Stimulated activated CD4-positive, alpha-beta T cell treated with anti-CD3 and anti-CD28 coated beads, Interleukin-12 subunit alpha, Interleukin-12 subunit beta, amount 100 ng/mL, for 4 hours (primary cell): ENCODE data around the gene CDH22.

ENCODE experiments used
- DNase-seq: peaks from one replicate; pipeline ENCODE4 v3.0.0-alpha.2; 2020

The CDH22 gene

GRCh38 chr20:46160661-46161060, 147.6 kb downstream of the CDH22 start:
- DNase-seq = no peak

- DNase-seq = no peak
Measured at GRCh38 chr20:46159101-46159897, 149.0 kb downstream of the CDH22 start.

DNA sequence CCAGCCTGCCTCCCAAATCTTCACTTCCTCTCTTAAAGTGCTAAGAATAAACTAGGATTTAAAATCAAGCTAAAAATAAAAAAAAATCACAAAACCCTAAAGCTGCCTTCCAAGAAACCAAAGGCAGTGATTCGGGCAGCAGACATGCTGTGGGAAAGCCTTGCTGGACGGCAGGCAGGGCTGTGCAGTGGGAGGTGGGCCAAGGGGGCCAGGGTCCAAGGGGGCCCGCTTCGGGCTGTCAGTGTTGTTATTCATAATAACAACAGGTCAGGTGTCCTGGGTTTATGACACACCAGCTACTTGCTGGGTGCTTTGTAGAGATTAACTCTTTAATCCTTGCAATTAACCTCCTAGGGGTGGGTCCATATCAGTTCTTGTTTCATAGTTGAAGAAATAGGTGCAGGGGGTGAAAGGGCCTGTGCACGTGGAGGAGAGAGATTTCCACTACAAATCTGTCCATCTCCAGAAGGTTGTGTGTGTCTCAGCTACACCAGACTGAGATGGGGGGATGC, 149.8 kb downstream of the CDH22 start:
- DNase-seq = no peak

DNA sequence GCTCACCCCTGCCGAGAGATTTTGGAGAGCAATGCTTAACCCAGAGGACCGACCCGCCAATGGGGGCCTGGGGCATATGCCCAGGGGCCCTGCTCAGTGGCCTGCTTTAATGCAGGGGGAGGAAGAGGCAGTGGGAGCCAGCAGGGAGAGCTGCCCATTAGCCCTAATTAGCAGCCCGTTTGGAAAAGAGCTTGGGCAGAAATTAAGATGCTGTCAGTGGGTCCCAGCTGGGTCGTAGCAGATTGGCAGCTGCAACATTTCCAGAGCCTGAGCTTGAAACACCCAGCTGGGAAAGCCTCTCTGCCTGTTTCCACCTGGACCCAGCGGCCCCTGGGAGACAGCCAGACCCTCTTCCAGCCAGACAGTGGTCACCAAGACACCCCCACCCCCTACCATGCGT, 150.7 kb downstream of the CDH22 start:
- no peak for DNase-seq

- no peak for DNase-seq
Measured at GRCh38 chr20:46157076-46157592, 151.2 kb downstream of the CDH22 start.

DNA sequence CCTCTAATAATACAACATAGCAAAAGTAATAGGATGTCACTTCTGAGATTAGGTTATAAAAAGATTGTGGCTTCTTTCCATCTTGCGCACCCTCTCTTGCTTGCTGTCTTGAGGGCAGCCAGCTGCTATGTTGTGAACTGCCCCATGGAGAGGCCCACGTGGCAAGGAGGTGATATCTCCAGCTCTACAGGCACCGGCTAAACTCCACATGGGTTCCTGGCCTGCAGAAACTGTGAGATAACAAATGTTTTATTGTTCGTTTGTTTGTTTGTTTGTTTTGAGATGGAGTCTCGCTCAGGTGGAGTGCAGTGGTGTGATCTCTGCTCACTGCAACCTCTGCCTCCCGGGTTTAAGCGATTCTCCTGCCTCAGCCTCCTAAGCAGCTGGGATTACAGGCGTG, 152.2 kb downstream of the CDH22 start:
- DNase-seq = no peak

DNA sequence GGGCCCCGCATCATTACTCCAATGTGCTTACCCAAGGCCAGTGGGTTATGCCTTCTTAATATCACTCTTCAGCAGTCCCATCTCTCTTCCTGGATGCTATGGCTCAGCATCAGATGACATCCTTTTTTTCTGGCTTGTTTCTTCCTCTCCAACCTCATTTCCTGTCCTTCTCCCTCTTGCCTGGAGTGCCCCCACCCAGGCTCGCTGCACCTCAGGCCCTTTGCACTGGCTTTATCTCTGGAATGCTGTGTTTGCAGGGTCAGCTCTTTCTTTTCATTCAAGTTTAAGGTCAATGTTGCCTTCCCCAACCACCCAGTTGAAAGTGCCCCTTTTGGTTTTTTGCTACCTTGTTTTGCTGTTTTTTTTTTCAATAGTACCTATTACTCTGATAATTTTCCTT, 153.5 kb downstream of the CDH22 start:
- DNase-seq = no peak

- DNase-seq = no peak
Measured at GRCh38 chr20:46154305-46154704, 154.0 kb downstream of the CDH22 start.

GRCh38 chr20:46152824-46153586, 155.3 kb downstream of the CDH22 start:
- no peak for DNase-seq

DNA sequence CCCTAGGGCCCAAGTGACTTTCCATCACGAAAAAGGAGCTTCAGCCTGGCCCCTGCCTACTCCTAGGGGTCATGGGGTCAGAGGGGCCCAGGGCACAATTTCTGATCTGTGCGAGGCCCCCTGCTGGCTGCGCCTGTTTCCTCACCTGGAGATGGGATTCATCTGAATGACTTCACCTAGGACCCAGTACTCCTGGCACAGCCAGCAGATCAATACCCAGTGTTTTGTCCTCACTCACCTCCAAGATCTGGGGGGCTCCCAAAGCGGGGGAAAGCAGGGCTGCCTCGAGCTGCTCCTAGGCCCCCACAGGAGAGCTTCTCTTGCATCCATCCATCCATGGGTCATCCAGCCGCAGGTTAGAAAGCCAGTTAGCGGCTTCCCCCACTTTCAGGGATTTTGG, 156.4 kb downstream of the CDH22 start:
- DNase-seq = no peak

DNA sequence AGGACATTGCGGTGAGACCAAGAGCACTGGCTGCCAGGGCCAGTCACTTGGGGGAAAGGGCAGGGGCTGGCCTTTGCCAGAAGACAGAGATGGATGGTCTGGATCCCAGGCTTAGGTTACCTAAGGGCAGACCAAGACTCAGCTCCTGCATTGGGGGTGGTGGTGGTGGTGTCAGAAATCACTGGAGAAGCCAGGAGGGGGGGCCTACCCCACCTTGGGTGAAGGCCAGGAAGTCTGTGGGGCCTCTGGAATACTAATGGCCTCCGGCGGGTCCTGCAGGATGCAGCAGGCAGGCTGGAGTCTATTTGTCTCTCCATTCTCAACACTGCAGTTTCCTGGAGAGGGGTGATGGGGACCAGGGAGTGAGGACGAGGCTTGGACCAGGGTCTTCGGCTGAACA, 157.4 kb downstream of the CDH22 start:
- no peak for DNase-seq

DNA sequence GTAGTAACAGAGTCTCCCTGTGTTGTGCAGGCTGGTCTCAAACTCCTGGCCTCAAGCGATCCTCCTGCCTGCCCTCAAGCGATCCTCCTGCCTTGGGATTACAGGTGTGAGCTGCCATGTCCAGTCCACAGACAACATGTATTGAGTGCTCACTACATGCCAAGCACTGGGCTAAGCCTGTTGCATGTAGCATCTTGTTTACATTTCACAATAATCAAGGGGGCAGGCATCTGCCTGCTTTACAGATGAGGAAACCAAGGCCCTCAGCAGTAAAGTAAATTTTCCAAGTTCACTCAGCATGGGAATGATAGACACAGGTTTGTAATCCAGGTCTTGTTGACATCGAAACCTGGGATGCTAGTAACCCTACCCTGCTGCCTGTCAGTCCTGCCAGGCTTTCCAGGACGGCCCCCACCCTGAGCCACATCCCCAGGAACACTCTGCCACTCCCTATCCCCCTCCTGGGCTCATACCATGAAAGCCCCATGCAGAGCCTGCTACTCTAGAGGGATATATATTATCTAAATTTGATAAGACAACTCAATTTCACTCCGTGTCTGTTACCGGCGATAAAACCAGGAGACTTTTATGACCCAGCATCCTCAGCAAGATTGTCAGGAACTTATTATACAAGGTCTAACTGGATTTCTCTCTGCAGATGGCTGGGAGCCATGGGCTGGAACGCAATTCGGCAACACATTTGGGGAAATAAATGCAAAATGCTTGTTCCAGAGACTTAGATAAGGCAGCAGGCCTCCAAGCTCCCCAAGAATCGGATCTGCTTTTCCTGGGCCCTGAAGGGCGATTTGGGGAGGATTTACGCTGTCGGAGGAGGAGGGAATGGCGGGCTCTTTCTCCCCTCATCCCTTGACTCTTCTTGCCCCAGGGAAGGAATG, 159.7 kb downstream of the CDH22 start:
- no peak for DNase-seq

DNA sequence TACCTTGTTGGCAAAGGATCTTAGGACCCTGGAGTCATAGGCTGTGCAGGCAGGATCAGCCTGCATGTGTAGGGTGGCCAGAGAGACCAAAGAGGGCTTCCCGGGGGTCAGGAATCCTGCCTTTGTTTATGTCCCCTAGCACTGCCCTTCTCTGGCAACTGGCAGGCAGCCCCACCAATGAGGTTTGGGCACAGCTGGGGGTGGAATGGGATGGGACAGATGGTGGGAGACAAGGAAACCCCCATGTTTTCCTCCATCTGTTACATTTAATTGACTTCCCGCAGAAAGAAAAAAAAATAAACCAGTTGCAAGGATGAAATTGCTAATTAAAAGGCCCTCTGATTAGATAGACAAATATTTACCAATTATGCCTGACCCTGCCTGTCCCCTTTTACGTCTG, 162.6 kb downstream of the CDH22 start:
- DNase-seq = no peak

DNA sequence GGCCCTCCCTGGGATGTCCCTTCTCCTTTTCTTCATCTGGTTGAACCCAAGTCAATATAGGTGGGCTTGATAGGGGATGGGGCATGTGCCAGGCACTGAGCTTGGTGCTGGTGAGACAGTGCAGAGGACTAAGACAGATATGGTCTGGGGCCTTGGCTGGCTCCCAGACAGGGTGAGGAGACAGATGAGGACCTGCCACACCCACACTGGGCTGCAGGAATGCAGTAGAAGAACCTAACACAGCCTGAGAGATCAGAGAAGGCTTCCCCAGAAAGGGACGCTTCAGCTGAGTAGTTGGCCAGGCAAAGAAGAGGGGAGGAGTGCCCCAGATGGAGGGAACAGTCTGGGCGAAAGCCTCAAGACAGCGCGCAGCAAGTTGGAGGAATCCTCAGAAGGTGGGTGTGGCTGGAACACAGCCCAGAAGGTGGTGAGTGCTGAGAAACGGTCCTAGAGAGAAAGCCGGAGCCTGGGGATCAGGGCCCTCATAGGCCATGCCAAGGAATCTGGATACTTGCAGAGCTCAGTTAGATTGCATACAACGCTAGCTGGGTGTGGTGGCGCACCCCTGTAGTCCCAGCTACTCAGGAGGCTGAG, 163.8 kb downstream of the CDH22 start:
- no peak for DNase-seq

- DNase-seq = no peak
Measured at GRCh38 chr20:46142124-46142523, 166.2 kb downstream of the CDH22 start.

- DNase-seq = no peak
Measured at GRCh38 chr20:46139908-46140482, 168.3 kb downstream of the CDH22 start.

GRCh38 chr20:46139266-46139889, 168.9 kb downstream of the CDH22 start:
- DNase-seq = no peak

GRCh38 chr20:46137816-46138215, 170.5 kb downstream of the CDH22 start:
- no peak for DNase-seq

- DNase-seq = no peak
Measured at GRCh38 chr20:46135856-46136633, 172.3 kb downstream of the CDH22 start.

DNA sequence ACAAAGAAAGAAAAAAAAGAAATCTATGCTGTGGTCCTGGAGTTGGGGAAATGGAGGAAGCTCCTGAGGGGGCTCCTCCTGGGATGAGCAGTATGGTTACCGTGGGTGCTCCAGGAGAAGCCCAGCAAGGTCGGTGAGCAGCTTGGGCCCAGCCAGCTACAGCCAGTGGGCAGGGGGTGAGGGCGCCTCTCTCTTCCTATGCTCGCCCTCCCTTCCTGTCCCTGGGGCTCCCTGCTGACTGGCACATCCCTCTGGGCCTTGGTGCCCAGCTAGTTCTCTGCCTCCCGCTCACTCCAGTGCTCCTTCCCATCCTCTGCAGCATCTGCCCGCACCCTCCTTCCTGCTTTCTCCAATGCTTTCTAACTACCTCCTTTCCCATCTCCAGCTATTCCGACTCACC, 173.6 kb downstream of the CDH22 start:
- no peak for DNase-seq
